CMK (cell line): ENCODE data around the gene ZNF593.

Experiments
- DNase-seq: peaks from one replicate; pipeline ENCODE4 v3.0.0-alpha.2; 2010; ENCODE audit warnings: low read depth

Gene ZNF593

DNA sequence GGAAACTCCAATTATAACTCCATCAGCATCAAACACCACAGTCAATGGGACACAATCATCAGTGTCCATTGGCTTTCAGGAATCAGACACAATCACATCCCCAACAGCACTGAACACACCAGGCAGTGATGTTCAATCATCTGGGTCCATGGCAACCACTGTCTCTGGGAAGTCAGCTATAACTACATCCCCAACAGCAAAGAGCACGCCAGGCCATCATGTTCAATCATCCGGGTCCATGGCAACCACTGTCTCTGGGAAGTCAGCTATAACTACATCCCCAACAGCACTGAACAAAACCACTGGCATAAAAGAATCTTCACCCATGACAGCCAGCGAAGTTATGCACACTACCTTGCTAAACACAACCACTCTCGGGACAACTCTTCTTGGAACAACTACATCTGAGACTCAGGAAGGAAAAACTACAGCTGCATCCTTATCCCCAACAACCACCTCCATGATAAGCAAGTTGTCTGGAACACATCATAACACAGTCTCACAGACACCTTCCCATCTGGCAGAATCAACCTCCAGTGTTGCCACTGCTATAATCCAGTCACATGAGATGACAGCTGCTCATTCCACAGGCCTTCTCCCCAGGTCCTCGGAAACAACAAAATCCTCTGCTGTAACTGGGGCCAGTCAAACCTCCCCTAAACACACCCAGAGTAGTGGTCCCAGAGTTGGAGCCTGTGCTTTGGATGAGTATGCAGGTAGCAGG, 40.6 kb downstream of the ZNF593 start:
- no peak for DNase-seq

DNA sequence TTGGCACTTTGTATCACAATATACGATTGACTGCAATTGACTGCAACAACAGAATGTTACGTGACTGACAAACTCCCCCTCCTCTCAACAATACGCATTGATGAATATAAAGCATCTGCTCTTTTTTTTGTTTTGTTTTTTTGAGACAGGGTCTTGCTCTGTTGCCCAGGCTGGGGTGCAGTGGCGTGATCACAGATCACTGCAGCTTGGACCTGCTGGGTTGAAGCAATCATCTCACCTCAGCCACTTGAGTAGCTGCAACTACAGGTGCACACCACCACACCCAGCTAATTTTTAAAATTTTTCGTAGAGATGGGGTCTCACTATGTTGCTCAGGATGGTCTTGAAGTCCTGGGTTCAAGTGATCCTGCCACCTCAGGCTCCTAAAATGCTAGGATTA, 43.0 kb downstream of the ZNF593 start:
- DNase-seq: no peak

DNA sequence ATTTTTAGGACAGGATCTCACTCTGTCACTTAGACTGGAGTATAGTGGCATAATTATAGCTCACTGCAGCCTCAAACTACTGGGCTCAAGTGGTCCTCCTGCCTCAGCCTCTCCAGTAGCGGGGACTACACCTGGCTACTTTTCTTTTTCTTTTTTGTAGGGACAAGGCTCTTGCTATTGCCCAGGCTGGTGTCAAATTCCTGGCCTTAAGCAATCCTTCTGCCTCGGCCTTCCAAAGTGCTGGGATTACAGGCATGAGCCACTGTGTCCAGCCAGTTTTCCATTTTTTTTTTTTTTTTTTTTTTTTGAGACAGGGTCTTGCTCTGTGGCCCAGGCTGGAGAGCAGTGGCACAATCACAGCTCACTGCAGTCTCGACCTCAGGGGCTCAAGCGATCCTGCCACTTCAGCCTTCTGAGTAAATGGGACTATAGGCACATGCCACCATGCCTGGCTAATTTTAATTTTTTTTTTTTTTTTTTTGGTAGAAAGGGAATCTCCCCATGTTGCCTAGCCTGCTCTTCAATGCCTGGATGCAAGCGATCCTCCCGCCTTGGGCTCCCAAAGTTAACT, 43.7 kb downstream of the ZNF593 start:
- no peak for DNase-seq

DNA sequence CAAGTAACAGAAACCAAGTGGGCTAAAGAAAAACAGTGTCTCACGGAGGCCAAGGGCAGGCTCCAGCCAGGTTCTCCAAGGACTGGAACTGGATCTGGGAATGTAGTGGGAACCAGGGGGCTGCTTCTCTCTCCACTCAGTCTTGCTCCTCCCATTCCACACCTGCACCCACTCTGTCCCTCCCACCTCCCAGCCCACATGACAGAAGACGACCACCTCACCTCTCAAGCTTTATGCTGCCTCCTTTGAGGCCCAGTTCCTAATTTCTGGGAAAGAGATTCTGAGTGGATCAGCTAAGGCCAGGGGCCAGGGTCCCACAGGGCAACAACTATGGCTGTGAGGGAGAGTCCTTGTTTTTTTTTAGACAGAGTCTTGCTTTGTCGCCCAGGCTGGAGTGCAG, 45.5 kb downstream of the ZNF593 start:
- DNase-seq: no peak

DNA sequence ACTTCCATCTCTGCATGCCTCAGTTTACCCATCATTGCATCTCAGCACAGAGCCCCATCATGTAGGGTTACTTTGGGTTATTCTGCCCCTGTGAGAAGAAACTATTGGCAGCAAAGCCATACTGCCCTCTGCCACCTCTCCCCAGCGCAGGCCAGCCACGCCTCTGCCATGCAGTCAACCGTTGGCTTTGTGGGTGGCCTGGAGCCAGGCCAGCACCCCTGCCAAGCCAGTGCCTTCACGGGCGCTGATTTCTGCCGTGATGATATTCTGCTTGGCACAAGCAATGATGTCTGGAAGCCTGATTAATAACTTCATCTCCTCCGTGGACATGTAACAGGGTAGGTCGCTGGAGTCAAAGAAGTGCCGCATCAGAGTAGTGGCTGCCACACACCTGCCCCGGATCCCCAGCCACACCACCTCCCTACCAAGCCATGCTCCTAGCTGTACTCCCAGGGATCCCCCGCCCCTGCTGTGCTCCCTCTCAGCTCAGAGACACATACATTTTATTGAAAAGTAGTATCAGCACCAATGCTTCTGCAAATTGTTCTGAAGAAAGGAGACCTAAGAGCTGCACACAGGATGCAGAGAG, 49.3 kb downstream of the ZNF593 start:
- DNase-seq: no peak
